Keratinocyte (primary cell): ENCODE results near the gene RPL6.

Experiments
- EZH2 ChIP-seq: IDR thresholded peaks from one replicate; pipeline ENCODE4 v1.6.1; 2012; ENCODE audit warnings: inconsistent platforms, mild to moderate bottlenecking, low read length, moderate library complexity
- TF ChIP-seq, protein P1 (sequence below), 3 experiments: IDR thresholded peaks in 1 of 3; conservative IDR thresholded peaks in 1 of 3; optimal IDR thresholded peaks in 1 of 3; 2 replicates in 2 of 3; 3 replicates in 1 of 3; pipeline versions ENCODE3 to v1.5.1; 2011; ENCODE audit warnings: low read length in 3 of 3, mild to moderate bottlenecking in 3 of 3, moderate library complexity in 2 of 3, control low read depth in 1 of 3, inconsistent platforms in 1 of 3; ENCODE audit not compliant: insufficient read depth in 2 of 3; ENCODE audit errors: extremely low read depth in 1 of 3

DNA sequence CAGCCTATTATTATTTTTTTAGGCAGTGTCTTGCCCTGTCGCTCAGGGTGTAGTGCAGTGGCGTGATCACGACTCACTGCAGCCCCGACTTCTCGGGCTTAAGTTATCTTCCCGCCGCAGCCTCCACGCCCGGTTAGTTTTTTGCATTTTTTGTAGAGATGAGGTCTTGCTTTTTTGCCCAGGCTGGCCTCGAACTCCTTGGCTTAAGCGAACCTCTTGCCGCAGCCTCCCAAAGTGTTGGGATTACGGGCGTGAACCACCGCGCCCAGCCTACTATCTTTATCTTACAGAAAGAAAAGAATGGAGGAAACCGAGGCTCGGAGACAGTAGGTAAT, 8.8 kb upstream of the RPL6 start:
- TF ChIP-seq EZH2 = no peak
- TF ChIP-seq, protein P1, sequence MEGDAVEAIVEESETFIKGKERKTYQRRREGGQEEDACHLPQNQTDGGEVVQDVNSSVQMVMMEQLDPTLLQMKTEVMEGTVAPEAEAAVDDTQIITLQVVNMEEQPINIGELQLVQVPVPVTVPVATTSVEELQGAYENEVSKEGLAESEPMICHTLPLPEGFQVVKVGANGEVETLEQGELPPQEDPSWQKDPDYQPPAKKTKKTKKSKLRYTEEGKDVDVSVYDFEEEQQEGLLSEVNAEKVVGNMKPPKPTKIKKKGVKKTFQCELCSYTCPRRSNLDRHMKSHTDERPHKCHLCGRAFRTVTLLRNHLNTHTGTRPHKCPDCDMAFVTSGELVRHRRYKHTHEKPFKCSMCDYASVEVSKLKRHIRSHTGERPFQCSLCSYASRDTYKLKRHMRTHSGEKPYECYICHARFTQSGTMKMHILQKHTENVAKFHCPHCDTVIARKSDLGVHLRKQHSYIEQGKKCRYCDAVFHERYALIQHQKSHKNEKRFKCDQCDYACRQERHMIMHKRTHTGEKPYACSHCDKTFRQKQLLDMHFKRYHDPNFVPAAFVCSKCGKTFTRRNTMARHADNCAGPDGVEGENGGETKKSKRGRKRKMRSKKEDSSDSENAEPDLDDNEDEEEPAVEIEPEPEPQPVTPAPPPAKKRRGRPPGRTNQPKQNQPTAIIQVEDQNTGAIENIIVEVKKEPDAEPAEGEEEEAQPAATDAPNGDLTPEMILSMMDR (optimal IDR thresholded peaks at IDR 0.05 in 1 of 3, IDR thresholded peaks at IDR 0.05 in 1 of 3, conservative IDR thresholded peaks at IDR 0.05 in 1 of 3; ENCODE audit: extremely low read depth in 1 of 3, insufficient read depth in 2 of 3, low read length in 3 of 3) = no peak
